ENCODE measurements around the gene UBE2M.
"Not testable (repeated sequence)": the region's sequence is repeated elsewhere in the genome, so short reads cannot be mapped to it uniquely, and the experiment has no call there.

Gene UBE2M

GRCh38 chr19:58555369-58555885 lies 3.0 kb downstream of the UBE2M start:
- no peak for DNase-seq (ENCODE audit: low read depth)

GRCh38 chr19:58554494-58555368 lies 3.7 kb downstream of the UBE2M start, which contains the start of gene CHMP2A:
Gene CHMP2A, minus strand, starts transcription at chr19:58555105. Its CDS starts 893 bp downstream, at chr19:58554212.
- DNase-seq (ENCODE audit: low read depth), result peak; percentile 95

GRCh38 chr19:58553799-58554493 lies 4.5 kb downstream of the UBE2M start:
- no peak for DNase-seq (ENCODE audit: low read depth)

GRCh38 chr19:58552655-58553054 lies 5.8 kb downstream of the UBE2M start:
- no peak for DNase-seq (ENCODE audit: low read depth)

- DNase-seq (ENCODE audit: low read depth), result no peak
Observed at GRCh38 chr19:58551577-58552471, 6.6 kb downstream of the UBE2M start.

- no peak for DNase-seq (ENCODE audit: low read depth)
Observed at GRCh38 chr19:58551123-58551497, 7.3 kb downstream of the UBE2M start.

- no peak for DNase-seq (ENCODE audit: low read depth)
Observed at GRCh38 chr19:58550362-58551122, 7.9 kb downstream of the UBE2M start.

- no peak for DNase-seq (ENCODE audit: low read depth)
Observed at GRCh38 chr19:58549664-58550361, 8.6 kb downstream of the UBE2M start.

- no peak for DNase-seq (ENCODE audit: low read depth)
Observed at GRCh38 chr19:58548859-58549663, 9.3 kb downstream of the UBE2M start.

- DNase-seq (ENCODE audit: low read depth), result no peak
Observed at GRCh38 chr19:58547323-58548312, 10.8 kb downstream of the UBE2M start.

- DNase-seq (ENCODE audit: low read depth), result no peak
Observed at GRCh38 chr19:58546019-58546530, 12.3 kb downstream of the UBE2M start.

GRCh38 chr19:58545286-58546018 lies 13.0 kb downstream of the UBE2M start:
- DNase-seq (ENCODE audit: low read depth), result no peak

GRCh38 chr19:58544591-58545285 lies 13.7 kb downstream of the UBE2M start:
- peak; percentile 69 for DNase-seq (ENCODE audit: low read depth)

- DNase-seq (ENCODE audit: low read depth), result peak; percentile 100
Observed at GRCh38 chr19:58543826-58544590, 14.4 kb downstream of the UBE2M start, which contains the start of gene TRIM28. Gene TRIM28, plus strand, starts transcription at chr19:58544064. Its CDS starts 694 bp downstream, at chr19:58544758.

- not testable (repeated sequence) for DNase-seq (ENCODE audit: low read depth)
Observed at GRCh38 chr19:58542641-58543372, 15.6 kb downstream of the UBE2M start.

Data from T follicular helper cell (primary cell).